G401.6 (cell line): Measurements from ENCODE around the gene EHHADH.

ENCODE experiments used
- FAIRE-seq: peaks from 2 replicates; lab custom pipeline; 2012; peaks lifted over from hg19 to GRCh38; lab: Jason Lieb, UNC

EHHADH gene

DNA sequence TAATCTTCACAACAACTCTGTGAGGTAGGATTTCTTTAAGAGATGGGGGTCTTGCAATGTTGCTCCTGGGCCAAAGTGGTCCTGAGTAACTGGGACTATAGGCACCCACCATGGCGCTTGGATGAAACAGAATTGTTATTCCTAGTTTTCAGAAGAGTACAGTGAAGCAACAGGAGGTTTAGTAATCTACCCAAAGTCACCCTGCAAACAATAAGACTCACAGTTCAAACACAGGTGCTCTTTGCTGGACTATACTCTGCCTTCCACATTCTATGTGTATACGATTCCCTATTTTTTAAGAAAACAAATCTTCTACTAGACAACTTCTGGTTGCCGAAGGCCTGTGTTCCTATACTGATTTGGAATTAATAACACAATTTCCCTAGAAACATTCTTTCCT is 109.1 kb downstream of the EHHADH start:
- no peak for FAIRE-seq
